AG04450 (cell line): ENCODE data around the gene FAM107B. TPM values are rescaled to one million over a fixed set of nuclear protein-coding genes. Genes with fewer than 3 reads are reported as not detected.
A peak's percentile ranks its signal among the peaks of the same experiment; 100 is the strongest.

ENCODE experiments used
- CTCF ChIA-PET: fragments of 300-600, 350-600 bp; formaldehyde crosslinking; extraction: SDS; loops from one replicate; lab custom pipeline; 2022; ENCODE audit warnings: antibody characterized with exemption, inconsistent platforms; lab: Charles Lee
- POLR2A ChIA-PET: fragments of 350-600 bp; formaldehyde crosslinking; extraction: SDS; loops from one replicate; lab custom pipeline; 2021; ENCODE audit warnings: antibody characterized with exemption, inconsistent platforms; lab: Yijun Ruan, JAX
- DNase-seq: peaks from one replicate; pipeline ENCODE4 v3.0.0-alpha.2; 2011; ENCODE audit warnings: low read depth, low spot score
- H3K27ac ChIP-seq: one replicate; pipeline ENCODE4 v1.5.1; 2012; ENCODE audit warnings: low read depth, low read length, control low read depth
- H3K27me3 ChIP-seq: one replicate; pipeline ENCODE4 v1.6.0; 2012; ENCODE audit warnings: low read length; ENCODE audit not compliant: control insufficient read depth, insufficient read depth
- H3K4me3 ChIP-seq: 2 replicates; pipeline ENCODE4 v1.5.1; 2011; ENCODE audit warnings: mild to moderate bottlenecking, low read depth, low read length, control low read depth
- H3K9me3 ChIP-seq: 2 replicates; pipeline ENCODE4 v1.5.1; 2012; ENCODE audit warnings: low read length; ENCODE audit not compliant: control insufficient read depth, insufficient read depth
- CTCF ChIP-seq: IDR thresholded peaks from 2 replicates; pipeline ENCODE4 v1.5.1; 2011; ENCODE audit warnings: low read depth, low read length, control low read depth, inconsistent platforms
- polyA plus RNA-seq: library from polyadenylated mRNA; depleted of rRNA; stranded (reverse); fragments of >200 nt; gene quantifications from 2 replicates; pipeline ENCODE4 v1.2.3, GENCODE V29; 2011

The FAM107B gene
- polyA plus RNA-seq, 1 experiment: 41.4 TPM

- peak overlapping the region; percentile 79 for H3K4me3 ChIP-seq
- no peak for DNase-seq
- POLR2A ChIA-PET: interaction anchor here (0.8 kb wide), 2 partner anchors 35 to 67 kb away, joined by 3 to 4 read pairs; no protein-coding TSS in a partner anchor
- no peaks in the 10 kb centered on the region for H3K9me3 ChIP-seq
- TF ChIP-seq CTCF: no peak
- no peaks in the 10 kb centered on the region for H3K27me3 ChIP-seq
- CTCF ChIA-PET: no interaction called here
- H3K27ac ChIP-seq: no peak overlapping the region
Observed at GRCh38 chr10:14601872-14602725, 172.6 kb downstream of the FAM107B start.

GRCh38 chr10:14601326-14601725 is 173.4 kb downstream of the FAM107B start:
- ChIA-PET POLR2A (no interaction called here), CTCF (no interaction called here)
- H3K27ac ChIP-seq: no peak overlapping the region
- H3K9me3 ChIP-seq: no peaks in the 10 kb centered on the region
- no peaks in the 10 kb centered on the region for H3K27me3 ChIP-seq
- H3K4me3 ChIP-seq: no peak overlapping the region
- no peak for DNase-seq
- no peak for TF ChIP-seq CTCF

- Histone ChIP-seq H3K4me3 (no peak overlapping the region), H3K27ac (no peak overlapping the region), H3K9me3 (no peaks in the 10 kb centered on the region; the same call in 1 of the 2 replicates), H3K27me3 (no peaks in the 10 kb centered on the region)
- POLR2A ChIA-PET: interaction anchor here (0.7 kb wide), 1 partner anchor 137 kb away, joined by 4 read pairs; no protein-coding TSS in a partner anchor
- CTCF ChIA-PET: interaction anchor here (0.6 to 0.7 kb wide), 2 partner anchors 55 to 1204 kb away, joined by 3 read pairs; no protein-coding TSS in a partner anchor
- no peak for DNase-seq
- no peak for TF ChIP-seq CTCF
Observed at GRCh38 chr10:14600065-14600464, 174.6 kb downstream of the FAM107B start.

DNA sequence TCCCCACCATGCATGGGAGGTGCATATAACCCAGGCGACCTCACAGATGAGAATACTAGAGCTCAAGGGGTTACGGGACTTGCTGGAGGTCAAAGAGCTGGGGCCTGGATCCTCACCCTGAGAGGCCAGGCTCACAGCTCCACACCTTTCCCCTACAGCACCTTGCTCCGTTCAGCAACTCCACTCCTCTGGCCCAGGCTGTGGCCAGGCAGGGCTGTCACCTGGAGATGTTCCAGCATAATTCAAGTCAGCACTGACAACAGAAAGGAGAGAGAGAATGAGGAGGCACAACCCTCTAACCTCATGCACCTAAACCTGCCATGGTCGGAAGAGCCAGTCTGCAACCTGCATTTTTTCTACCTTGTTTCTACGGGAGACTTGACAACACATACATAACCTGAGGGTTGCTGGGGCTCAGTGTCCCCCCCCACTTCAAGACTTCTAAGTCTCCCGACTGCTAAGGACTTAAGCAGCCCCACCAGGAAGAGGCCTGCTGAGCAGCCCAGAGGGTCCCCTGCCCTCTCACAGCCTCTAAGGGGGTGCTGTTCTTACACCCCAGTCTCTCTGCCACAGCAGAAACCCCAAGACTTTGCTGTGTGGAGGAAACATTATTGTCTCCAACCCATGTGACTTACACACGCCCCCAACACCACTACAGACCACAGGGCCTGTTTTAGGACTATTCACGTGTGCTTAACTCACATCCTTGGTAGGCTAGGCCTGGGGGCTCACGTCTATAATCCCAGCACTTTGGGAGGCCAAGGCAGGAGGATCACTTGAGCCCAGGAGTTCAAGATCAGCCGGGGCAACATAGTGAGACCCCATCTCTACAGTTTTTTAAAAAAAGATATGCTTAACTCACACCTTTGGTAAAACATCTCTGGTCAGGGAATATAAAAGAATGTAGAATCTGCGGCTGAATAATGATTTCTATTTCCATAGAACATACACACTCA is 175.6 kb downstream of the FAM107B start:
- no peak for TF ChIP-seq CTCF
- Histone ChIP-seq H3K4me3 (no peak overlapping the region), H3K27me3 (no peaks in the 10 kb centered on the region), H3K27ac (no peak overlapping the region), H3K9me3 (no peaks in the 10 kb centered on the region; the same call in 1 of the 2 replicates)
- POLR2A ChIA-PET: interaction anchor here (0.7 kb wide), 1 partner anchor 138 kb away, joined by 4 read pairs; no protein-coding TSS in a partner anchor
- DNase-seq: no peak
- CTCF ChIA-PET: interaction anchor here (0.5 to 0.6 kb wide), 2 partner anchors 72 to 1205 kb away, joined by 3 to 4 read pairs; no protein-coding TSS in a partner anchor
